ENCODE data around the gene CXCR4. TPM values are rescaled to one million over a fixed set of nuclear protein-coding genes. Genes with fewer than 3 reads are reported as not detected.

CXCR4 gene
- total and polyA plus RNA-seq, 9 of the 15 experiments (the other 6 are each of a cell fraction or from before 2014, with no cell fraction given): 0.07 to 0.45 (median 0.17) TPM; not detected in 3

DNA sequence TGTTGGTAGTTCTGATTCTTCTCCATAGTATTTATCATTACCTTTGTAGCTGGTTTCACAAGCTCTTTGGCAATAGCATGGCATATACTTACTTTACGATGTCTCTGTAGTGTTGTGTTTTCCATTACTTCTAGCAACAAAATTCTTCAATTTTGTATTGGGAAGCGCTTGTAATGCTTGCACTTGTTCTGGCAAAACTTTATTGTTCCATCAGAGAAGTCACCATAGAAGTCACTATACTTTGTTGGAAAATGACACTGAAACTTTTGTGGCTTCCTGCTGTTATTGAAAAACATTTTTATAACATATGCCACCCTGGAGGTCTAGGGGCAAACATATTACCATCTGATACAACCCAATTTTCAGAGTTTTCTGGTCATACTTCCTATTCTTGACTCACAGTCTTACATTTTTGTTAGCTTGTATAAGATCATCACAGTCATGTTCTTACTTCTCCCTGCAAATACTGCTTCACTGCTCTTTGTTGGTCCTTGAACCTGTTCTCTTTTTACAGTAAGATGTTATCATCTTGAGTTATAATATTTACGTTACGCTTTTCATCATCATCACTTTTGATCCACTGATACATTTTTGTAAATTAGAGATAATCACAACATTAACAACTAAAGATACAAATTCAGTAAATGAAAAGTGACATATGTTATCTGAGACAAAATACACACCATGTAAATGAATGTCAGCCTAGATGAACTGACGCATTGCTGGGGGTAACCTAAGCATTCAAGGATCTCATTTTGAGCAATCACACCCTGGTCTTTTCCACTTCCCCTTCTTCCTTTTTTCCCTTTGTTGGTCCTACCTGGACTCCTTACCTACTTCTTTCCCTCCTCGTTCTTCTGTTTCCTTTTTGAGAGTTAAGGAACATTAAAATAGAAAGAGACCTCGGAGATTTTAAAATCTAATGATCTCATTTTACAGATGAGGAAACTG lies 33.3 kb upstream of the CXCR4 start:
- no TSS peak for BruUV-seq (replicated peaks)
- Histone ChIP-seq H3K9ac (ENCODE audit: insufficient read depth in 1 of 2, low read depth in 2 of 2, low read length in 2 of 2) (no peak overlapping the region), H3K36me3 (ENCODE audit: control insufficient read depth, insufficient read depth, low read length) (no peaks in the 10 kb centered on the region), H3K9me1 (ENCODE audit: control insufficient read depth, insufficient read depth, low read length) (no peaks in the 10 kb centered on the region), H3K4me2 (ENCODE audit: insufficient read depth, low read length) (no peak overlapping the region), H3K27me3 (ENCODE audit: control insufficient read depth in 2 of 2, insufficient read depth in 2 of 2, low read length in 2 of 2) (no peaks in the 10 kb centered on the region; a peak in 1 of 5 replicates), H3K27ac (ENCODE audit: extremely low read depth, low read depth, low read length) (no peak overlapping the region), H3K79me2 (ENCODE audit: control insufficient read depth, insufficient read depth, low read length) (no peaks in the 10 kb centered on the region), H4K20me1 (replicated peaks; ENCODE audit: control insufficient read depth, insufficient read depth, low read length) (no peaks in the 10 kb centered on the region), H2AFZ (ENCODE audit: low read depth, low read length) (no peak overlapping the region), H3K9me3 (replicated peaks; ENCODE audit: control insufficient read depth, insufficient read depth, low read depth, low read length) (no peaks in the 10 kb centered on the region), H3K4me1 (replicated peaks in 1 of 2; ENCODE audit: control insufficient read depth in 2 of 2, insufficient read depth in 2 of 2, low read length in 2 of 2) (no peaks in the 10 kb centered on the region), H3K4me3 (no peak overlapping the region)
- intact Hi-C loops (cut with micrococcal nuclease): no loop called here
- ATAC-seq (no peak), FAIRE-seq (no peak), DNase-seq (ENCODE audit: extremely low read depth in 1 of 4, low spot score in 3 of 4) (no peak)
- 0% methylated on average over 7 of the region's 7 CpGs for WGBS (ENCODE audit: insufficient coverage, low coverage, missing lambda C conversion rate)
- in situ Hi-C loops (cut with MboI): no loop called here
- POLR2A ChIA-PET: no interaction called here
- CTCF ChIA-PET (ENCODE audit: low intra/inter-chr PET ratio): no interaction called here
- TF ChIP-seq, protein P1, sequence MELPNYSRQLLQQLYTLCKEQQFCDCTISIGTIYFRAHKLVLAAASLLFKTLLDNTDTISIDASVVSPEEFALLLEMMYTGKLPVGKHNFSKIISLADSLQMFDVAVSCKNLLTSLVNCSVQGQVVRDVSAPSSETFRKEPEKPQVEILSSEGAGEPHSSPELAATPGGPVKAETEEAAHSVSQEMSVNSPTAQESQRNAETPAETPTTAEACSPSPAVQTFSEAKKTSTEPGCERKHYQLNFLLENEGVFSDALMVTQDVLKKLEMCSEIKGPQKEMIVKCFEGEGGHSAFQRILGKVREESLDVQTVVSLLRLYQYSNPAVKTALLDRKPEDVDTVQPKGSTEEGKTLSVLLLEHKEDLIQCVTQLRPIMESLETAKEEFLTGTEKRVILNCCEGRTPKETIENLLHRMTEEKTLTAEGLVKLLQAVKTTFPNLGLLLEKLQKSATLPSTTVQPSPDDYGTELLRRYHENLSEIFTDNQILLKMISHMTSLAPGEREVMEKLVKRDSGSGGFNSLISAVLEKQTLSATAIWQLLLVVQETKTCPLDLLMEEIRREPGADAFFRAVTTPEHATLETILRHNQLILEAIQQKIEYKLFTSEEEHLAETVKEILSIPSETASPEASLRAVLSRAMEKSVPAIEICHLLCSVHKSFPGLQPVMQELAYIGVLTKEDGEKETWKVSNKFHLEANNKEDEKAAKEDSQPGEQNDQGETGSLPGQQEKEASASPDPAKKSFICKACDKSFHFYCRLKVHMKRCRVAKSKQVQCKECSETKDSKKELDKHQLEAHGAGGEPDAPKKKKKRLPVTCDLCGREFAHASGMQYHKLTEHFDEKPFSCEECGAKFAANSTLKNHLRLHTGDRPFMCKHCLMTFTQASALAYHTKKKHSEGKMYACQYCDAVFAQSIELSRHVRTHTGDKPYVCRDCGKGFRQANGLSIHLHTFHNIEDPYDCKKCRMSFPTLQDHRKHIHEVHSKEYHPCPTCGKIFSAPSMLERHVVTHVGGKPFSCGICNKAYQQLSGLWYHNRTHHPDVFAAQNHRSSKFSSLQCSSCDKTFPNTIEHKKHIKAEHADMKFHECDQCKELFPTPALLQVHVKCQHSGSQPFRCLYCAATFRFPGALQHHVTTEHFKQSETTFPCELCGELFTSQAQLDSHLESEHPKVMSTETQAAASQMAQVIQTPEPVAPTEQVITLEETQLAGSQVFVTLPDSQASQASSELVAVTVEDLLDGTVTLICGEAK (IDR thresholded peaks at IDR 0.05): peak; percentile 67
- TF ChIP-seq, protein P1 (CRISPR knock-in tag; IDR thresholded peaks at IDR 0.05): no peak
- TF ChIP-seq, protein P2, sequence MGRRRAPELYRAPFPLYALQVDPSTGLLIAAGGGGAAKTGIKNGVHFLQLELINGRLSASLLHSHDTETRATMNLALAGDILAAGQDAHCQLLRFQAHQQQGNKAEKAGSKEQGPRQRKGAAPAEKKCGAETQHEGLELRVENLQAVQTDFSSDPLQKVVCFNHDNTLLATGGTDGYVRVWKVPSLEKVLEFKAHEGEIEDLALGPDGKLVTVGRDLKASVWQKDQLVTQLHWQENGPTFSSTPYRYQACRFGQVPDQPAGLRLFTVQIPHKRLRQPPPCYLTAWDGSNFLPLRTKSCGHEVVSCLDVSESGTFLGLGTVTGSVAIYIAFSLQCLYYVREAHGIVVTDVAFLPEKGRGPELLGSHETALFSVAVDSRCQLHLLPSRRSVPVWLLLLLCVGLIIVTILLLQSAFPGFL (CRISPR knock-in tag; IDR thresholded peaks at IDR 0.05): no peak
- TF ChIP-seq, protein P3, sequence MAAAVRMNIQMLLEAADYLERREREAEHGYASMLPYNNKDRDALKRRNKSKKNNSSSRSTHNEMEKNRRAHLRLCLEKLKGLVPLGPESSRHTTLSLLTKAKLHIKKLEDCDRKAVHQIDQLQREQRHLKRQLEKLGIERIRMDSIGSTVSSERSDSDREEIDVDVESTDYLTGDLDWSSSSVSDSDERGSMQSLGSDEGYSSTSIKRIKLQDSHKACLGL (CRISPR knock-in tag; IDR thresholded peaks at IDR 0.05; ENCODE audit: borderline replicate concordance, poor library complexity, severe bottlenecking): no peak

Data from K562 (cell line).